Activated CD8-positive, alpha-beta memory T cell treated with anti-CD3 and anti-CD28 coated beads, Interleukin-2, amount 10 ng/mL, durations not matched to agents 7 days and 5 days (primary cell): ENCODE measurements around the gene KANSL1. TPM values are rescaled to one million over a fixed set of nuclear protein-coding genes. Genes with fewer than 3 reads are reported as not detected.

ENCODE experiments used
- ATAC-seq: fragments of 150-1000 bp; cut with Tn5 transposase; one replicate; pipeline ENCODE4 v1.10.0; 2021; ENCODE audit warnings: moderate library complexity
- CTCF ChIA-PET: fragments of 350-600 bp; sonication (Branson Sonifier 250); formaldehyde crosslinking; loops from one replicate; lab custom pipeline; 2021; ENCODE audit warnings: antibody characterized with exemption; lab: Charles Lee
- DNase-seq: peaks from one replicate; pipeline ENCODE4 v3.0.0-alpha.2; 2020
- H3K27ac Mint-ChIP-seq: one replicate; pipeline ENCODE4 v1.8.0; 2021; ENCODE audit warnings: mild to moderate bottlenecking, mixed read lengths
- H3K27me3 Mint-ChIP-seq: one replicate; pipeline ENCODE4 v1.8.0; 2021; ENCODE audit warnings: mixed read lengths
- H3K36me3 Mint-ChIP-seq: one replicate; pipeline ENCODE4 v1.8.0; 2021; ENCODE audit warnings: mild to moderate bottlenecking, mixed read lengths
- H3K4me1 Mint-ChIP-seq: one replicate; pipeline ENCODE4 v1.8.0; 2021; ENCODE audit warnings: mixed read lengths
- H3K4me3 Mint-ChIP-seq: one replicate; pipeline ENCODE4 v1.8.0; 2021; ENCODE audit warnings: mild to moderate bottlenecking, moderate library complexity, mixed read lengths
- H3K9me3 Mint-ChIP-seq: one replicate; pipeline ENCODE4 v1.8.0; 2022; ENCODE audit warnings: low read depth, mixed read lengths
- total RNA-seq, 2 experiments: library from RNA; stranded (reverse); gene quantifications; one replicate each; pipeline ENCODE4 v1.2.3, GENCODE V29; 2021

KANSL1 gene
- total RNA-seq, 2 experiments from 2014 or later = 85.7 to 132 TPM

DNA sequence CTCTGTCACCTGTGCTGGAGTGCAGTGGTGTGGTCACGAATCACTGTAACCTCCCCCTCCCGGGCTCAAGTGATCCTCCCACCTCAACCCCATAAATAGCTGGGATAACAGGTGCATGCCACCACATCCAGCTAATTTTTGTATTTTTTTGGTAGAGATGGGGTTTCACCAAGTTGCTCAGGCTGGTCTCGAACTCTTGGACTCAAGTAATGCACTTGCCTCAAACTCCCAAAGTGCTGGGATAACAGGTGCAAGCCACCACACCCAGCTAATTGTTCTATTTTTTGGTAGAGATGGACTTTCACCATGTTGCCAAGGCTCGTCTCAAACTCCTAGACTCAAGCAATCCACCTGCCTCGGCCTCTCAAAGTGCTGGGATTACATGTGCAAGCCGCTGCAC lies 107.7 kb downstream of the KANSL1 start:
- H3K9me3 Mint-ChIP-seq = no peaks in the 10 kb centered on the region
- peaks cover 8% of the 10 kb centered on the region for H3K4me1 Mint-ChIP-seq
- H3K36me3 Mint-ChIP-seq = peaks cover 24% of the 10 kb centered on the region
- no peaks in the 10 kb centered on the region for H3K27me3 Mint-ChIP-seq
- no peak overlapping the region for H3K27ac Mint-ChIP-seq
- DNase-seq (no peak), ATAC-seq (no peak)
- H3K4me3 Mint-ChIP-seq = no peak overlapping the region
- CTCF ChIA-PET = no interaction called here

DNA sequence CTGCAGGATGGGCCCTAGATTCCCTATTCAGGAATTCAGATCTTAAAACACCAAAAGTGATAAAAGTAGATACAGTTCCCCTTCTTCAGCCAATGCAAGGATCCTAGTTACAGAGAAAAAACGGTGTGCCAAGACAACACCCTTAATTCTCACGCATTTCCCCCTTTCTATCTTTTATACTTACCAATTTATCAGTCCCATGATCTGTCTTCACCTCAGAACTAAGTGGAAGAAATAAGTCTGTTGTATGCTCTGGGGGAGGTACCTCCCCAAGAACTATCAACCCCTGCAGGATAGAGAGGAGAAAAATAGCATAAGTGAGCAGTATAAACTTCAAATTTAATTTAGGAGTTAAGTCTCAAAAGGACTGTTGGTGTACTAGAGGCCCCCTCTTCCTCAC lies 111.0 kb downstream of the KANSL1 start:
- Mint-ChIP-seq H3K36me3 (peaks cover 27% of the 10 kb centered on the region), H3K9me3 (no peaks in the 10 kb centered on the region), H3K4me1 (peaks cover 6% of the 10 kb centered on the region), H3K4me3 (no peak overlapping the region), H3K27me3 (no peaks in the 10 kb centered on the region), H3K27ac (no peak overlapping the region)
- CTCF ChIA-PET = no interaction called here
- no peak for DNase-seq
- ATAC-seq = no peak

DNA sequence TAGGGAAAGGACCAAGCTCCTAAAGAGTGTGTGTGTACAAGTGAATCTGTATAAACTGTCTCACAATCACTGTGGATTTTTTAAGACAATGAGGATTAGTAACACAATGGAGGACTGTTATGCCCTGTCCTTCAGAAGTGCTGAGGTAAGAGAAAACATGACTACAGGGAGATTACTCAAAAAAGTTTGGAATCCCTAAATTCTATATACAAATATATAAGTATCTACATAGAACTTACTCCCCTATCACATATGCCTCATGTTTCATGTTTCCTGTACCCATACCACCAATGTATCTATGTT lies 112.3 kb downstream of the KANSL1 start:
- peaks cover 7% of the 10 kb centered on the region for H3K4me1 Mint-ChIP-seq
- DNase-seq = no peak
- H3K27ac Mint-ChIP-seq = no peak overlapping the region
- H3K9me3 Mint-ChIP-seq = no peaks in the 10 kb centered on the region
- no peak overlapping the region for H3K4me3 Mint-ChIP-seq
- CTCF ChIA-PET = interaction anchor here (1.4 kb wide), 1 partner anchor 24 kb away, joined by 3 read pairs; no protein-coding TSS in a partner anchor
- ATAC-seq = no peak
- H3K27me3 Mint-ChIP-seq = no peaks in the 10 kb centered on the region
- peaks cover 30% of the 10 kb centered on the region for H3K36me3 Mint-ChIP-seq

DNA sequence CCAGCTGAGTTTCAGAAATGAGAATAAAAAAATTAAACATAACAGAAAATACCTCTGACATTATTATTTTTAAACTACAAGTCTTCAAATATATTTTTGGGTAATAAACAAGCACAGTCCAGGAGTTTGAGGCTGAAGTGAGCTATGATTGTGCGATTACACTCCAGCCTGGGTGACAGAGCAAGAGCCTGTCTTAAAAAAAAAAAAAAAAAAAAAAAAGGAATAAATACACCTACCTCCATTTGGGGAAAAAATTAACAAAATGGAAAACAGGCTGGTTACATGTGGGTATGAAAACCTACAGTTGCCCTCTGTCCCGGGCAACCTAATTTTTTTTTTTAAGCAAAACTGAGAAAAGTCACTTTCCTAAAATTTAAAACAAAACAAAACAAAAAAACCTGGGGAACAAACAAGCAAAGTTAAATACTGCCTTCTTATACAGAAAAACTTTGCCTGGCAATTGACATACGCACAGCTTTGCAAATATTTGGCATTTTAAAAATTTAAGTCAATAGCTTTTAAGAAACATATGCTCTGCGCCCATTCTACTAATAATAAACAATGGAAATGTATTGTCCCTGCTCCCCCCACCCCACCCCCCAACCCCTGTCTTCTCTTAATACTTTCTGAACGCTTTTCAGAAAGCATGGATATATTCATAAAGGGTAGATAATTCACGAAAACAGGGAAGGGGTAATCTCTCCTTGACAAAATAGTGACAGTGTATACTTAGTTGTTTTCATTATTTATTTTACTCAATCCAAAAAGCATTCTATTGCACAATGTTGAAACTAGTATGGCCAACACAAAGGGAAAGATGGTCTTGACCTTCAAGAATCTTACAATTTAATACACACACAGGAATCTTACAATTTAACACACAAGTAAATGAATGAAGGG lies 112.9 kb downstream of the KANSL1 start:
- H3K27me3 Mint-ChIP-seq = no peaks in the 10 kb centered on the region
- ATAC-seq (no peak), DNase-seq (no peak)
- CTCF ChIA-PET = interaction anchor here (1.4 kb wide), 1 partner anchor 23 kb away, joined by 3 read pairs; no protein-coding TSS in a partner anchor
- H3K36me3 Mint-ChIP-seq = peaks cover 33% of the 10 kb centered on the region
- no peak overlapping the region for H3K4me3 Mint-ChIP-seq
- no peaks in the 10 kb centered on the region for H3K9me3 Mint-ChIP-seq
- peaks cover 7% of the 10 kb centered on the region for H3K4me1 Mint-ChIP-seq
- no peak overlapping the region for H3K27ac Mint-ChIP-seq

DNA sequence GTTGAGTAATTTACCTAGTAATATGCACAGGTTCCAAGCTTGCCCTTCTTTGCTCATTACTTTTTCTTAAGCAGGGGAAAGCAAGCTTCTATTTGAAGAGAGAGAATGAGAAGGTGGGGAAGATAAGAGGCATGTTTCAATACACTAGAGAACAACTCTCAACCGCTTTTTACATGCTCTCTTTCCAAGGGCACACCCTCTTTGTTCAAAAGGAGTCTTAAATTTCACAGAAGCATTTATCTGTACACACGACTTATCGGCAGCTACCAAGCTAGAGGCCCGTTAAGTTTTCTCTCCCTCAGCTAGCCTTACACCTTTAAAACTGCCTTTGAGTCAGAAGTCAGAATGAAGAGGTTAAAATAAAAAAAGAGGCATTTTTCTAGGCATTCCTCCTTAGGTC lies 114.6 kb downstream of the KANSL1 start:
- ATAC-seq (no peak), DNase-seq (no peak)
- Mint-ChIP-seq H3K27me3 (no peaks in the 10 kb centered on the region), H3K36me3 (peaks cover 33% of the 10 kb centered on the region), H3K4me3 (no peak overlapping the region), H3K4me1 (peaks cover 4% of the 10 kb centered on the region), H3K27ac (no peak overlapping the region), H3K9me3 (no peaks in the 10 kb centered on the region)
- CTCF ChIA-PET = interaction anchor here (1.0 kb wide), 2 partner anchors 34 to 134 kb away, joined by 3 read pairs; no protein-coding TSS in a partner anchor

DNA sequence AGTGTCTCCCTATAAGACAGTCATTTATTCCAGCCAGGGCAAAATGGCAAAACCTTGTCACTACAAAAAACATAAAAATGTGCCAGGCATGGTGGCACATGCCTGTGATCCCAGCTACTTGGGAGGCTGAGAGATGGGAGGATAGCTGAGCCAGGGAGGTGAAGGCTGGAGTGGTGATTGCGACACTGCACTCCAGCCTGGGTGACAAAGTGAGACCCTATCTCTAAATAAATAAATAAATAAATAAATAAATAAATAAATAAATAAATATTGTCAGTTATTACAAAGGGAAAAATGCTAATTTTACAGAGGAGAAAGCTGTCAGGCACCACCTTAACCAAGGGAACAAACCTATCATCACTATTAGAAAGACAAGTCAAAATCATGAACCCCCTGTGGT lies 118.7 kb downstream of the KANSL1 start:
- no peak for ATAC-seq
- peaks cover 3% of the 10 kb centered on the region for H3K4me1 Mint-ChIP-seq
- no peak overlapping the region for H3K4me3 Mint-ChIP-seq
- peaks cover 23% of the 10 kb centered on the region for H3K36me3 Mint-ChIP-seq
- CTCF ChIA-PET = interaction anchor here (1.7 kb wide), 1 partner anchor 70 kb away, joined by 3 read pairs; no protein-coding TSS in a partner anchor
- H3K27me3 Mint-ChIP-seq = no peaks in the 10 kb centered on the region
- DNase-seq = no peak
- no peaks in the 10 kb centered on the region for H3K9me3 Mint-ChIP-seq
- no peak overlapping the region for H3K27ac Mint-ChIP-seq

DNA sequence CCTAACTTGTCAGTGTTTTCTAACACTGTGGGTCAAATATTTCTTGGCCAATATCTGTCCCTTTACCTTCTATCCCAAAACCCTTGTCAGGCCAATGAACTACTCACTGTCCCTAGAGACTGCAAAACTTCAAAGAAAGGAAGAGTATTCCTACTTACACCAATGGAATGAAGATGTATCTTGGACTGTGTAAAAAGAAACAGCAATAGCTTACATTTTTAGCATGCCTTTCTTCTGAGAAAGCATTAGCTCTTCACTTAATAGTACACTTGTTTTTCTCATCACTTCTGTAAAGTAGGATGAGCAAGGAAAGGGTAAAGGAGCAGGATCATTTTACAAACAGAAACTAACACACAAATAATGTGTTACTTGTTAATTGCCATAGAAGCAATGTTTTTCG lies 120.2 kb downstream of the KANSL1 start:
- H3K36me3 Mint-ChIP-seq = peaks cover 17% of the 10 kb centered on the region
- peaks cover 4% of the 10 kb centered on the region for H3K4me1 Mint-ChIP-seq
- H3K27me3 Mint-ChIP-seq = no peaks in the 10 kb centered on the region
- no peak for DNase-seq
- no peak for ATAC-seq
- CTCF ChIA-PET = no interaction called here
- H3K27ac Mint-ChIP-seq = no peak overlapping the region
- H3K4me3 Mint-ChIP-seq = no peak overlapping the region
- no peaks in the 10 kb centered on the region for H3K9me3 Mint-ChIP-seq

DNA sequence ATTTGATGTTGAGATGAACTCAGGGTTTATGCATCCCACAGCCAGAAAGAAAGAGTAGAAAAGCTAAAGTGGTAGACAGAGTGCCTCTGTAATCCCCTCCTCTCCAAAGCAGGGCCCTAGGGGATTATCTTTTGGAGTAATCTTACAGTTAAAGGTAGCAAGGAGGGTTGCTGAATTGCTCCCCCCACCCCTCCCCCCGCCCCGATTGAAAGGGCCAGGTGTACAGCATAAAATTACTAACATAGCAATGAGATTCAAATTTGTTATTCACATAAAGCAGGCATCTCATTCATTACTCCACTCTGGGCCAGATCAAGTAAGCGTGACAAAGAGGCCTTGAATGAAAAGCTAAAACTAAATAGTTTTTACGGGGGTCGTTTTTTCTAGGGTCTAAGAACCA lies 121.4 kb downstream of the KANSL1 start:
- CTCF ChIA-PET = interaction anchor here (1.3 kb wide), 2 partner anchors 20 to 141 kb away, joined by 3 to 4 read pairs; no protein-coding TSS in a partner anchor
- Mint-ChIP-seq H3K36me3 (peaks cover 21% of the 10 kb centered on the region), H3K4me3 (no peak overlapping the region), H3K27ac (no peak overlapping the region), H3K4me1 (peaks cover 5% of the 10 kb centered on the region), H3K9me3 (no peaks in the 10 kb centered on the region), H3K27me3 (no peaks in the 10 kb centered on the region)
- ATAC-seq (no peak), DNase-seq (no peak)

DNA sequence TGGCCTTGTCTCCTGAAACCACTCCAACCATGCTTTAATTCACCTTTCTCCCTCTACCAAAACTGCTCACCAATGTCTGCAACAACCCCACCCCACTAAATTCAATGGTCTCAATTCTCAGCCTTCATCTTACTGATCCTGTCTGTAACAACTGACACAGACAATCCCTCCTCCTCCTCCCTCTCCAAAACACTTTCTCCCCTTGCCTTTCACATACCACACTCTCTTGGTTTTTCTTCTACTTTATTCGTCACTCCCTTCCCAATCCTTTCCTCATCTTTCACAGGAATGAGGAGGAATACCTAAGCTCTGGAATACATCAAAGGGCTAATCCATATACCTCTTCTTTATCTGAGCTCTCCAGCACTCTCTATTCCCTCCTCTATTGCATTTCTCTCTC lies 128.8 kb downstream of the KANSL1 start:
- Mint-ChIP-seq H3K27ac (peak overlapping the region; percentile 4), H3K9me3 (no peaks in the 10 kb centered on the region), H3K27me3 (no peaks in the 10 kb centered on the region), H3K4me1 (peaks cover 5% of the 10 kb centered on the region), H3K4me3 (no peak overlapping the region), H3K36me3 (peaks cover 33% of the 10 kb centered on the region)
- DNase-seq = no peak
- CTCF ChIA-PET = no interaction called here
- no peak for ATAC-seq

DNA sequence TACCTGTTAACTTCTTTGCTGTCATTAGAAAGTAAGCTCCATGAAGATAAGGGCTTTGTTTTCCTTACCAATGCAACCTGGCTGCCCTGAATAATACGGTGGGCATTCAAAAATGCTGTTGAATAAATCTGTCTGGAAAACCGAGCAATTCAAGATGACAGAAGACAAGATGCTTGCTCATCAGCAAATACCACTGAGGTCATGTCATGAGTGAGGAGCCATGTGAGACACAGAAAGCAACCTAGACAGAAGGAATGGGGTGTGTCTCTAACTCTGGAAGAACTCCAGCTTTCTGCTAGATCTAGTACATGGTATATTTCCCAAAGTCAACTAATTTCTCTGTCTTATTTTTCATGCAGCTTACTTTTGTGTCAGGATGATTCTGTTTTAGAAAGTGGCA lies 130.0 kb downstream of the KANSL1 start:
- Mint-ChIP-seq H3K4me3 (no peak overlapping the region), H3K4me1 (peaks cover 5% of the 10 kb centered on the region), H3K36me3 (peaks cover 34% of the 10 kb centered on the region), H3K27me3 (no peaks in the 10 kb centered on the region), H3K9me3 (no peaks in the 10 kb centered on the region), H3K27ac (no peak overlapping the region)
- ATAC-seq (no peak), DNase-seq (no peak)
- CTCF ChIA-PET = interaction anchor here (1.2 to 1.4 kb wide), 2 partner anchors 19 to 150 kb away, joined by 4 to 5 read pairs; no protein-coding TSS in a partner anchor

DNA sequence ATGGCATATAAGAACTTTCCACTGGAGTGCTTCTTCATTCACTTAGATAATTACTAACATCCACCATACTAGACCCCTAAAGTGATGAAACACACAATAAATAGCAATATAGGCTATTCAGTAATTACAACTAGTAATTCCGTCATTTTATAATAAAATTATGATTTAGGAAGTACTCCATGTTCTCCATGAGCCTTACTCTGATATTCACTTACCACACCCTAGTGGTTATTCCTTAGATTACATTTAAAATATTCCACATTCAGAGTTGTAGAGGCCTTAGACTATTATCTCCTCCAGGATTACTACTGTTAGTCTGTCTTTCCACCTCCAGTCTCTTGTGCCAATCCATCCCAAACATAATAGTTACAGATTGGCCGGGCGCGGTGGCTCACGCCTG lies 131.8 kb downstream of the KANSL1 start:
- CTCF ChIA-PET = interaction anchor here (0.9 kb wide), 1 partner anchor 9 kb away, joined by 4 read pairs; no protein-coding TSS in a partner anchor
- no peak for DNase-seq
- peaks cover 27% of the 10 kb centered on the region for H3K36me3 Mint-ChIP-seq

DNA sequence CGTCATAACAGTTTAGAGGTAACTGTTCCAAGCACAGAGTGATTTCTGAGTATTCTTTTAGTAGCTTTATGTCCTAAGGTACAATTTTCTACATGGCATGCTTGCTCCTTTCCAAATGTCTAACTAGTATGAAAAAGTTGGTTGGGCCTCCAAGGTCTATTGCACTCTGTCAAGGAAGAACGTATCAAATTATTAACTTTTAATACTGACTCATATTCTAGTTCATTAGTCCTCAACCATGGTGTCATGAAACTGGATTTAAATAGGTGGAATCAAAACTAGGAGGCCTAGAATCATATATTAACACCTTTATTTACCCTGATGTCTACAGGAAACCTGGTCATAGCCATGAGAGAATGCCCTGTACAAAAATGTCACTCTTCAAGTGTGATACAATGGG lies 132.8 kb downstream of the KANSL1 start:
- H3K4me3 Mint-ChIP-seq = no peak overlapping the region
- H3K27me3 Mint-ChIP-seq = no peaks in the 10 kb centered on the region
- H3K27ac Mint-ChIP-seq = no peak overlapping the region
- H3K9me3 Mint-ChIP-seq = no peaks in the 10 kb centered on the region
- DNase-seq (no peak), ATAC-seq (no peak)
- H3K36me3 Mint-ChIP-seq = peaks cover 23% of the 10 kb centered on the region
- CTCF ChIA-PET = interaction anchor here (0.9 kb wide), 1 partner anchor 14 kb away, joined by 3 read pairs; no protein-coding TSS in a partner anchor
- H3K4me1 Mint-ChIP-seq = peaks cover 14% of the 10 kb centered on the region

More for the DNA sequence above, 131.8 kb downstream of the KANSL1 start:
- ATAC-seq = no peak
- no peak overlapping the region for H3K27ac Mint-ChIP-seq
- no peak overlapping the region for H3K4me3 Mint-ChIP-seq
- peaks cover 14% of the 10 kb centered on the region for H3K4me1 Mint-ChIP-seq
- no peaks in the 10 kb centered on the region for H3K9me3 Mint-ChIP-seq
- H3K27me3 Mint-ChIP-seq = no peaks in the 10 kb centered on the region

DNA sequence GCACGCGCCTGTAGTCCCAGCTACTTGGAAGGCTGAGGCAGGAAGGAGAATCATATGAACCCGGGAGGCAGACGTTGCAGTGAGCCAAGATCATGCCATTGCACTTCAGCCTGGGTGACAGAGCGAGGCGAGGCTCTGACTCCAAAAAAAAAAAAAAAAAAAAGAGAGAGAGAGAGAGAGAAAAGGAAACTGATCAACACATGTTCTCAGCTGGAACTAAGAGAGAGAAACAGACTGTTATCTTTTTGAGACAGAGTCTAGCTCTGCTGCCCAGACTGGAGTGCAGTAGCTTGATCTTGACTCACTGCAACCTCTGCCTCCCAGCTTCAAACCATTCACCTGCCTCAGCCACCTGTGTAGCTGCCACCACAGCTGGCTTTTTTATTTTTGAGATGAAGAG lies 133.7 kb downstream of the KANSL1 start:
- Mint-ChIP-seq H3K27ac (no peak overlapping the region), H3K9me3 (no peaks in the 10 kb centered on the region), H3K36me3 (peaks cover 21% of the 10 kb centered on the region), H3K4me1 (peaks cover 15% of the 10 kb centered on the region), H3K4me3 (no peak overlapping the region), H3K27me3 (no peaks in the 10 kb centered on the region)
- CTCF ChIA-PET = interaction anchor here (1.2 to 3.5 kb wide), 5 partner anchors 9 to 153 kb away, joined by 3 to 19 read pairs (median 6); no protein-coding TSS in a partner anchor
- DNase-seq (no peak), ATAC-seq (no peak)

DNA sequence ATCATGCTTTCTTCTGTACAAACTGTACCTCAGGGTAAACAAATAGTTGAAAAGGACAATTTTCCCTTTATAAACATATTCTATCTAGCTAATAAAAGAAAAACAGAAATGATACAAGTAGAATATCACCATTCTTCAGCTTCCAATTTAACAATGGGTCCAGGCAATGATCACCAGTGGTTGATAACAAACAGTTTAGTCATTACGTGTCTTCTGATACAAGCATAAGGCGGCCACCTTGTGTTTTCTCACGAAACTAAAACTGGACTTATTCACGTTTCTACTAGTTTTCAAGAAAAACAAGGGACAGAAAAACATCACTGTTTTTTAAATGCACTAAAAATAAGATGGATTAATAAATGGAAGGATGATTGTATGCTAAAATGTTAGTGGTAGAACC lies 135.9 kb downstream of the KANSL1 start:
- H3K36me3 Mint-ChIP-seq = peaks cover 28% of the 10 kb centered on the region
- H3K27ac Mint-ChIP-seq = no peak overlapping the region
- CTCF ChIA-PET = interaction anchor here (1.0 to 3.5 kb wide), 8 partner anchors 9 to 155 kb away, joined by 3 to 19 read pairs (median 3); no protein-coding TSS in a partner anchor

More for the DNA sequence above, 135.9 kb downstream of the KANSL1 start:
- Mint-ChIP-seq H3K4me1 (peaks cover 21% of the 10 kb centered on the region), H3K4me3 (no peak overlapping the region), H3K9me3 (no peaks in the 10 kb centered on the region), H3K27me3 (no peaks in the 10 kb centered on the region)
- ATAC-seq = no peak
- DNase-seq = no peak
